Mucosa of descending colon (tissue), 3 donors: ENCODE data around the gene MBL2. TPM values are rescaled to one million over a fixed set of nuclear protein-coding genes. Genes with fewer than 3 reads are reported as not detected.

Source experiments
- ATAC-seq: fragments of 200-7000 bp; cut with Tn5 transposase; one replicate; pipeline ENCODE4 v1.9.1; 2020; ENCODE audit warnings: mild to moderate bottlenecking, moderate library complexity
- DNase-seq, 3 donors: peaks; one replicate each; pipeline ENCODE4 v3.0.0-alpha.2; 2020
- H3K36me3 ChIP-seq: fragments of 200-600 bp; one replicate; pipeline ENCODE4 v1.8.0; 2021; ENCODE audit warnings: low read depth, mild to moderate bottlenecking
- H3K4me1 ChIP-seq: fragments of 200-600 bp; one replicate; pipeline ENCODE4 v1.8.0; 2021; ENCODE audit warnings: low read depth, mild to moderate bottlenecking
- H3K4me3 ChIP-seq: fragments of 200-600 bp; one replicate; pipeline ENCODE4 v1.8.0; 2021; ENCODE audit warnings: mild to moderate bottlenecking
- H3K9me3 ChIP-seq: fragments of 200-600 bp; one replicate; pipeline ENCODE4 v1.8.0; 2021; ENCODE audit warnings: mild to moderate bottlenecking
- CTCF ChIP-seq: fragments of 200-600 bp; IDR thresholded peaks from one replicate; pipeline ENCODE4 v1.8.0; 2022; ENCODE audit warnings: antibody characterized with exemption, mild to moderate bottlenecking
- intact Hi-C, 2 donors: fragments of 100-400 bp; cut with DNase I in 1 of 2; cut with micrococcal nuclease in 1 of 2; formaldehyde crosslinking; loops; one replicate each; pipeline versions ENCODE4 v1.11.0 to v1.11.1; 2022; cut with DNase I, micrococcal nuclease
- total RNA-seq, 3 donors: library from RNA; stranded (reverse); fragmentation: NEBNext Ultra II Directional in 2 of 3; extraction: Animal tissue kit (Norgen Biotek cat#: 25700) in 2 of 3; gene quantifications; one replicate each; pipeline versions ENCODE4 v1.2.1 to v1.2.4, GENCODE V29; 2021 to 2023
- donor health status: DM: no; HTN: no; CAD: no; lungs with moderate emphysema.
- donor health status: DM: no; HTN: no; CAD: no.
- donor health status: DM: no; HTN: yes; CAD: no.

MBL2 gene
- total RNA-seq, 3 donors from 2014 or later = not detected

- H3K9me3 ChIP-seq = no peaks in the 10 kb centered on the region
- ATAC-seq (peak; percentile 40), DNase-seq (peak in 1 of 3 donors; percentile 16)
- intact Hi-C loops = no loop called here
- H3K36me3 ChIP-seq = no peaks in the 10 kb centered on the region
- TF ChIP-seq CTCF = no peak
- no peak overlapping the region for H3K4me3 ChIP-seq
- no peaks in the 10 kb centered on the region for H3K4me1 ChIP-seq
Measured at GRCh38 chr10:52755297-52756062, 17.1 kb downstream of the MBL2 start.

- no peaks in the 10 kb centered on the region for H3K4me1 ChIP-seq
- H3K9me3 ChIP-seq = no peaks in the 10 kb centered on the region
- intact Hi-C loops = no loop called here
- TF ChIP-seq CTCF = no peak
- H3K36me3 ChIP-seq = no peaks in the 10 kb centered on the region
- no peak overlapping the region for H3K4me3 ChIP-seq
- no peak for ATAC-seq
- no peak for DNase-seq
Measured at GRCh38 chr10:52752801-52753445, 19.7 kb downstream of the MBL2 start.

- Histone ChIP-seq H3K36me3 (no peaks in the 10 kb centered on the region), H3K9me3 (no peaks in the 10 kb centered on the region), H3K4me1 (no peaks in the 10 kb centered on the region), H3K4me3 (no peak overlapping the region)
- ATAC-seq = no peak
- no peak for DNase-seq
- intact Hi-C loops = no loop called here
- no peak for TF ChIP-seq CTCF
Measured at GRCh38 chr10:52752261-52752660, 20.3 kb downstream of the MBL2 start.

- intact Hi-C loops = no loop called here
- ATAC-seq = no peak
Measured at GRCh38 chr10:52751337-52751736, 21.2 kb downstream of the MBL2 start.

GRCh38 chr10:52750629-52751028, 22.0 kb downstream of the MBL2 start:
- no peak for TF ChIP-seq CTCF
- no peaks in the 10 kb centered on the region for H3K4me1 ChIP-seq
- no peaks in the 10 kb centered on the region for H3K36me3 ChIP-seq
- H3K4me3 ChIP-seq = no peak overlapping the region
- DNase-seq (no peak), ATAC-seq (no peak)
- intact Hi-C loops = no loop called here
- no peaks in the 10 kb centered on the region for H3K9me3 ChIP-seq

More at GRCh38 chr10:52751337-52751736, 21.2 kb downstream of the MBL2 start:
- DNase-seq = no peak
- Histone ChIP-seq H3K4me3 (no peak overlapping the region), H3K36me3 (no peaks in the 10 kb centered on the region), H3K9me3 (no peaks in the 10 kb centered on the region), H3K4me1 (no peaks in the 10 kb centered on the region)
- no peak for TF ChIP-seq CTCF
